Activated T-cell treated with anti-CD3 and anti-CD28 coated beads for 4 hours (primary cell): ENCODE results near the gene NACA.
"Not testable (repeated sequence)": the region's sequence is repeated elsewhere in the genome, so short reads cannot be mapped to it uniquely, and the experiment has no call there.

Experiments used
- DNase-seq: peaks from one replicate; pipeline ENCODE4 v3.0.0-alpha.2; 2020

Gene NACA

DNA sequence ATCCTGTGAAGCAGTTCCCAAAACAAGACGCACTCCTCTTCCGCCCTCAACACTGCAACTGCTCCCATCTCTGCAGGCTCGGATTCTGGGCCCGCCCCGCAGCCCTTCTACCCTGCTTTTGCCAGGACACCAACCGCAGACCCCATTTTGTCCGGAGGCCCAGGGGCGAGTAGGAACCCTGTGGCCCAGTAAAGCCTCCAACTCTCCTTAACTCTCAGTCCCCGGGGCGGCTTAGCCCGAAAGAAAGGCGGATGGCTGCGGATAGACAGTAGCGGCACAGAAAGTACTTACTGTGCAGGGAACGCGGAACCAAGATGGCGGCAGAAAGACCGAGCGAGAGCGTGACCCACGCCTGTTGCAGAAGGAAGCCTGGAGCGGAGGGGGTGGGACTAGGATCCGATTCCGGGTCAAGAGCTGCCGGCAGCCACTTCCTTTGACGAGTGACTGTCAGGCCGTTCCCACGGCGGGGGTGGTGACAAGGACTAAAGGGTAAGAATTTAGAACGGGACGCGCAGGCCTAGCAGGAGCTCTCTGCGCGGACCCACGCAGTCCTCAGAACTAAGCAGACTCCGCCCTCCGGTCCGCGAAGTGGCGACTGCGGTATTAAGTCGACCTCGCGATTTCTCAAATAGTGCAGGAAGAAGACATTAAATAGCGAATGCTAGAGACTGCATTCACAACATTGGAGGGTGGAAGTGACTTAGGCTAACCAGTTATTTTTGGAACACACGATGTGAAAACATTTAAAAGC is at the start of gene NACA:
Gene NACA (minus strand): TSS at position 328 of the 751 bp plus-strand sequence. CDS start 778 bp downstream, outside the sequence.
- DNase-seq = peak; percentile 95

- no peak for DNase-seq
Observed at GRCh38 chr12:56773113-56773512, 48.0 kb upstream of the NACA start.

DNA sequence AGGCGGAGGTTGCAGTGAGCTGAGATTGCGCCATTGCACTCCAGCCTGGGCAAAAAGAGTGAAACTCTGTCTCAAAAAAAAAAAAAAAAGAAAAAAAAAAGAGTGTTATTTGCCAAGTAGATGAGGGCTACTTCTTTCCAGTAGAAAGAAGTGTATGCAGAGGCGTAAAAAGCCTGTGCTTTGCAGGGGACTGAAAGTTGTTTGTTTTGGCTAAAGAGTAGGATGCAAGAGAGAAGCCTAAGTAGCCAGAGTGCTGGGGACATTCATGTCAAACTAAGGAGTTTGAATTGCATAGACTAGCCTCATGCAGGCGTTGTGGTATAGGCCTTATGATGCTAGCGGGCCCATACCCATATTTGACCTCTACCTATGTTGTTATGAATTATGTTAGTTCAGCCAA is 47.5 kb upstream of the NACA start:
- no peak for DNase-seq

GRCh38 chr12:56769868-56770267 is 44.8 kb upstream of the NACA start:
- no peak for DNase-seq

DNA sequence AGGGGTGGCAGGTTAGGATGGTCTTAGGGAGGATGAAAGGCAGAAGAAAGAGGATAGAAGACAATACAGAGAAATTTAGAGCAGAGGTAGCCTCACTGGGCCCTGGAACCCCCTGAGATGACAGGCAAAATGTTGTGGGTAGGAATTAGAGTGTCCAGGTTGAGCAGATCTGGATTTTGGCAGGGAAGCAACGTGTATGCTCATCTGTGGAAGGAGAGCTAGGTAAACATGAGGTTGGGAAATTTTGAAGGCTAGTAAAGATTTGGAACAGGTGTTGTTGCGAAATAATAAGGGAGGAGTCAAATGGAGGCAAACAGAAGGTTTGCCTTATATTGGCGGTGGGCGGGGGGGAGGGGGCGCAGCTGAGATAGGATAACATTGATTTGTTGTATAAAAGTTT is 43.3 kb upstream of the NACA start:
- no peak for DNase-seq

GRCh38 chr12:56766535-56766934 is 41.4 kb upstream of the NACA start:
- DNase-seq = no peak

GRCh38 chr12:56763753-56764657 is 38.9 kb upstream of the NACA start:
- no peak for DNase-seq

- no peak for DNase-seq
Observed at GRCh38 chr12:56761812-56762211, 36.7 kb upstream of the NACA start.

DNA sequence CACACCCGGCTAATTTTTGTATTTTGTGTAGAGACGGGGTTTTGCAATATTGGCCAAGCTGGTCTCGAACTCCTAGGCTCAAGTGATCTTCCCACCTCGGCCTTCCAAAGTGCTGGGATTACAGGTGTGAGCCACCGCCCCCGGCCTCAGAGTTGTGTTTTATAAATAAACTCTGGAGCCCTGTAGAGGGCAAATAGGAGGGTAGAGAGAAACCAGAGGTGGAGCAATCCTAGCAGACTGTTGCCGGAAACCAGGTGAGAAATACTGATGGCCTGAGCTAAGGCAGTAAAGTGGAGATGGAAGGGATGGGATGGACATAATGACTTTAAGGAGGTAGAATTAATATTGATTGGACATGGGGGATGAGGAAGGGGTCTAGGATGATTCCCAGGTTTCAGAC is 35.4 kb upstream of the NACA start:
- no peak for DNase-seq

DNA sequence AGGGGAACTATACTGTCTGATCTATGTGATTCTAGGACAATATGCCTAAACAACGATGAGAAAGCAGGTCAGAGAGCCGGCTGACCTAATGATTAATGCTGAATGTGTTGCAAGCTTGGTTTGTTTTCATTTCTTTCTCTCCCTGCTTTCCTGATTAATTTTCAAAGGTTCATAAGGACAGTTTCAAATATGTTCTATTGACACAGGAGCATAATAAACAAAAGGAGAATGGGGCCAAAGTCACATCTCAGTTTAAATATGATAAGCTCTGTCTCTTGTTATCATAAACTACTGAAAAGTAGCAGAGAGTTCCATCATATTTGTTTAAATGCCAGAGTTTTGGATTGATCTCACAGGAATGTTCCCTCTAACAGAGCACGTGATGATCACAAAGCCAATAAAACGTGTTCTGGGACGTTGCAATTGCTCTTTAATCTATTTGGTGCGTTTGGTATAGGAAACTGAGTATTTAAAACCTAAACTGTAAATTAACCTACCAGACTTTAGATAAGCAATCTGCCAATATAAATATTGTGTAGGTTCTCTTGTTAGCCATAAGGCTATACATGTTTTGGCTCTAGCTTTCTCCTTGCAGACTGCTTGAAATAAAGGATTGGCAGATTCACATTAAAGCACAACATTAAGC is 34.3 kb upstream of the NACA start:
- no peak for DNase-seq

- DNase-seq = no peak
Observed at GRCh38 chr12:56758728-56759262, 33.7 kb upstream of the NACA start.

DNA sequence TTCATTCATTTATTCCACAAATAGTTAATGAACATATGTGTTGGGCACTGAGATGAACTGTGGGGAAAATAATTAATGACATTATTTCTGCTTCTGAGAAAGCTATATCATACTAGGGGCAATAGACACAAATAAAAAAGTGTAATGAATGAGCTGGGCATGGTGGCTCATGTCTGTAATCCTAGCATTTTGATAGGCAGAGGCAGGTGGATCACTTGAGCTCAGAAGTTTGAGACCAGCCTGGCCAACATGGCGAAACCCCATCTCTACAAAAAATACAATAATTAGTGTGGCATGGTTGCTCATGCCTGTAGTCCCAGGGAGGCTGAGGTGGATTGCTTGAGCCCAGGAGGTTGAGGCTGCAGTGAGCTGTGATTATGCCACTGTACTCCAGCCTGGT is 32.9 kb upstream of the NACA start:
- DNase-seq = not testable (repeated sequence)

DNA sequence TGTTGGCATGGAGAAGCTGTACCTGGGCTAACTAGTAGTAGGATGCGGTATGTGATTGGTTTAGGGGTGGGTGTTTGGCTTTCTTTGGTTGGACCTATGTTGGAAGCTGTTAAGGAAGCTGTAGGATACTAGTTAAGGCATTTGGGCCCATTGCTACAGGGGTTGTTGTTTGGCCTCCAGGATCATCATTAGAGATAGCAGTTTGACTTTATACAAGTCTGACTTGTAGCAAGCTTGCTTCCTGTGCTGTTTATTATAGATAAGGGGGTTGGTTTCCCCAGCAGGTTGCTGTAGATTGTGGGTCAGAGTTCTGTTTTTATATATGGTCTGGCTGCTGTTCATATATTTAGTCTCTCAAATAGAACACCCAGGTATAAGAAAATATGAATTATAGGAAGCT is 28.5 kb upstream of the NACA start:
- DNase-seq = no peak

DNA sequence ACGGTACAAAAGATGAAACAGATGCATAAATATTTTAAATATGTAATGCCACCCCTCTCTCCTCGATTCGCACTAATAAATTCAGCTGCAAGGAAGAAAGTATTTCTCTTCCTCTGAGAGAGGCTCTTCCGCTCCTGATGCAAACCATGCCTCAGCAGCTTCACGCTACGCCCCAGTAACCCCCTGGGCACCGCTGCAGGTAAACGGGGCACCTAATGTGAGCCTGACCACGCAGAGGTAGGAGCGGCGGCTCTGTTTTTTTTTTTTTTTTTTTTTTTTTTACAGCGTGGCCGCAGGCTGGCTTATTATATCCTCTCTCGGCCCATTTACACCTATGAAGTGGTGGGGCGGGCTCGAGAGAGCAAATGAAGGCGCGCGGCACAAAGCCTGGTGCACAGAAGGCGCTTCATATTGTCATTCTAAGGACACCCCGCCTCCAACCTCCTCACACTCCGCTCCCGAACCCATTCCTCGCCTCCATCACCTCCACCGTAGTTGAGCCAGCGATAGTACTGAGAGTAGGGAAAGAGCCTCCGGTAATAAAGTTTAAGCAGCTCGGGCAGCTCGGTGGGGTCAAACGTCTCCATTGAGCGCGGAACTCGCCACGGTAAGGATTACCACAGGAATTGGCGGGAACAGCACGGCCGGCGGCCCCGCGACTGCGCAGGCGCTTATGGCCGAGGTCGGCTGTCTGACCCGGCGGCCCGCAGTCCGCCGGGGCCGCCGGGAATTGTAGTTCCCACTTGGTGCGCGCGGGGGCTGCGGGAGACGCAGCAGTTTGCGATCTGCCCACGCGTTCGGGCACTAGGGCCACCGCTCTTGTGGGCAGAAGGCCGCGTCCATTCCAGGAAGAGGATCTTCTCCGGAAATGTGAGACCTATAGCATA is 26.9 kb upstream of the NACA start, which contains the start of gene PRIM1:
Gene PRIM1 (minus strand): TSS at position 612 of the 887 bp plus-strand sequence. CDS start 25 bp downstream, at position 587.
- peak; percentile 74 for DNase-seq

GRCh38 chr12:56750596-56750995 is 25.5 kb upstream of the NACA start:
- DNase-seq = not testable (repeated sequence)

GRCh38 chr12:56749853-56750252 is 24.8 kb upstream of the NACA start:
- no peak for DNase-seq

GRCh38 chr12:56749359-56749758 is 24.3 kb upstream of the NACA start:
- no peak for DNase-seq

- no peak for DNase-seq
Observed at GRCh38 chr12:56728139-56728861, 3.2 kb upstream of the NACA start.

DNA sequence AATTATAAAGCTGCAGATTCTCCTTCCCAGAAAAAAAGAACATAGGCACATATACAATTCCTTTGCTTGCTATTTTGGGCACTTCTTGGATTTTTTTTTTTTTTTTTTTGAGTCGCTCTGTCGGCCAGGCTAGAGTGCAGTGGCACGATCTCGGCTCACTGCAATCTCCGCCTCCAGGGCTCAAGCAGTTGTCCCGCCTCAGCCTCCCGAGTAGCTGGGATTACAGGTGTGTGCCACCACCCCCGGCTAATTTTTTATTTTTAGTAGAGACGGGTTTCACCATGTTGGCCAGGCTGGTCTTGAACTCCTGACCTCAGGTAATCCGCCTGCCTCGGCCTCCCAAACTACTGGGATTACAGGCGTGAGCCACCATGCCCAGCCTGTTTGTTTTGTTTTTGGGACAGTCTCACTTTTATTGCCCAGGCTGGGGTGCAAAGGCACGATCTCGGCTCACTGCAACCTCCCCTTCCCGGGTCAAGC is 1.1 kb upstream of the NACA start:
- not testable (repeated sequence) for DNase-seq

DNA sequence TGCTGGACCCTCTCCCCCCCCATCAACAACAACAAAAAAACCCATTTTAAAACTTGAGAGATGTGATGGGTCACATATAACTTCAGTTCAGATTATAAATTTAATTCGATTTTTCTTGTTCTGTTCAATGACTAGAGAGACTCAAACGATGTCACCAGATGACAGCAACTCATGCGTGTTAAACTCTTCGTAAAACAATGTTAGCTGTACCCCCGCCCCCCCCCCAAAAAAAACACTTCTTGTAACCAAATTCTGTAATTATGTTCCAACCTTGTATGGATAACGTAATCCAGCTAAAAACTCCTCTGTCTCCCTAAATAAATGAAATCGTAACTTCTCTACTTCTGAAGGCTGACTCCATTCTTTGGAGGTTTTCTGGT is 614 bp upstream of the NACA start:
- DNase-seq = no peak

GRCh38 chr12:56724701-56724971 is 463 bp downstream of the NACA start:
- no peak for DNase-seq
